Neural cell (in vitro differentiated cells): Measurements from ENCODE around the gene RAB11FIP4. TPM values are rescaled to one million over a fixed set of nuclear protein-coding genes. Genes with fewer than 3 reads are reported as not detected.
A peak's percentile ranks its signal among the peaks of the same experiment; 100 is the strongest.

ENCODE experiments used
- H2AFZ ChIP-seq: fragments of 200-600, 300-800 bp; sonication (generic), shearing (Covaris generic); 2 replicates; pipeline ENCODE4 v1.6.0; 2014; ENCODE audit warnings: low read depth, mild to moderate bottlenecking, antibody characterized with exemption, low read length, moderate library complexity
- H3F3A ChIP-seq: fragments of 200-600 bp; shearing (Covaris generic); 2 replicates; pipeline ENCODE4 v1.6.1; 2016; ENCODE audit warnings: mild to moderate bottlenecking, moderate library complexity, mixed read lengths, antibody characterized with exemption, low read length; ENCODE audit not compliant: insufficient read depth, poor library complexity, severe bottlenecking
- H3K27ac ChIP-seq: fragments of 200-600, 300-800 bp; sonication (generic), shearing (Covaris generic); 2 replicates; pipeline ENCODE4 v1.5.1; 2014; ENCODE audit warnings: mild to moderate bottlenecking, low read length, moderate library complexity
- H3K27me3 ChIP-seq: fragments of 300-800, 200-600 bp; sonication (generic), shearing (Covaris generic); 2 replicates; pipeline ENCODE4 v1.6.0; 2014; ENCODE audit warnings: mild to moderate bottlenecking, low read depth, low read length, moderate library complexity; ENCODE audit not compliant: insufficient read depth
- H3K36me3 ChIP-seq: fragments of 300-800, 200-600 bp; sonication (generic), shearing (Covaris generic); 2 replicates; pipeline ENCODE4 v1.5.1; 2014; ENCODE audit warnings: mild to moderate bottlenecking, antibody characterized with exemption, low read length, moderate library complexity; ENCODE audit not compliant: insufficient read depth
- H3K4me2 ChIP-seq: fragments of 300-800, 200-600 bp; sonication (generic), shearing (Covaris generic); 2 replicates; pipeline ENCODE4 v1.6.0; 2014; ENCODE audit warnings: mild to moderate bottlenecking, low read length
- H3K4me3 ChIP-seq: fragments of 300-800, 200-600 bp; sonication (generic), shearing (Covaris generic); 2 replicates; pipeline ENCODE4 v1.5.1; 2014; ENCODE audit warnings: mild to moderate bottlenecking, low read length, moderate library complexity
- H3K79me2 ChIP-seq: fragments of 200-600 bp; shearing (Covaris generic); replicated peaks from 2 replicates; pipeline ENCODE4 v1.6.0; 2014; ENCODE audit warnings: mild to moderate bottlenecking, low read length, moderate library complexity; ENCODE audit not compliant: insufficient read depth
- H3K9ac ChIP-seq: fragments of 300-800, 200-600 bp; sonication (generic), shearing (Covaris generic); 2 replicates; pipeline ENCODE4 v1.6.1; 2016; ENCODE audit warnings: mild to moderate bottlenecking, low read length, mixed read lengths
- H3K9me2 ChIP-seq: fragments of 200-600 bp; shearing (Covaris generic); 2 replicates; pipeline ENCODE4 v1.6.1; 2016; ENCODE audit warnings: mild to moderate bottlenecking, low read length, mixed read lengths; ENCODE audit not compliant: insufficient read depth
- H3K9me3 ChIP-seq: fragments of 200-600, 300-800 bp; sonication (generic), shearing (Covaris generic); 2 replicates; pipeline ENCODE4 v1.6.1; 2016; ENCODE audit warnings: mild to moderate bottlenecking, mixed run types, low read length, moderate library complexity, mixed read lengths
- H4K20me1 ChIP-seq: fragments of 200-600 bp; shearing (Covaris generic); 2 replicates; pipeline ENCODE4 v1.6.1; 2016; ENCODE audit warnings: mild to moderate bottlenecking, mixed run types; ENCODE audit not compliant: insufficient read depth
- CTCF ChIP-seq: fragments of 450-650 bp; IDR thresholded peaks from 2 replicates; pipeline ENCODE4 v1.5.1; 2014; ENCODE audit warnings: antibody characterized with exemption, mild to moderate bottlenecking, moderate library complexity; ENCODE audit not compliant: poor library complexity, severe bottlenecking
- EP300 ChIP-seq: fragments of 450-650 bp; conservative IDR thresholded peaks from 2 replicates; pipeline ENCODE4 v1.6.1; 2014; ENCODE audit warnings: antibody characterized with exemption, mild to moderate bottlenecking, moderate library complexity; ENCODE audit not compliant: poor library complexity, severe bottlenecking
- EZH2 ChIP-seq: fragments of 200-600, 300-800 bp; shearing (Covaris generic), sonication (generic); IDR thresholded peaks from 2 replicates; pipeline ENCODE4 v1.6.1; 2014; ENCODE audit warnings: antibody characterized with exemption, low read length, borderline replicate concordance, mild to moderate bottlenecking; ENCODE audit not compliant: insufficient read depth, poor library complexity, severe bottlenecking
- MXI1 ChIP-seq: fragments of 450-650 bp; conservative IDR thresholded peaks from 2 replicates; pipeline ENCODE4 v1.6.1; 2014; ENCODE audit warnings: antibody characterized with exemption, mild to moderate bottlenecking; ENCODE audit not compliant: poor library complexity, severe bottlenecking
- POLR2AphosphoS5 ChIP-seq: IDR thresholded peaks from 2 replicates; pipeline ENCODE4 v1.6.1; 2012
- RAD21 ChIP-seq: fragments of 450-650 bp; conservative IDR thresholded peaks from 2 replicates; pipeline ENCODE4 v1.6.1; 2014; ENCODE audit warnings: antibody characterized with exemption, mild to moderate bottlenecking, moderate library complexity
- REST ChIP-seq: IDR thresholded peaks from 2 replicates; pipeline ENCODE4 v1.6.1; 2012; ENCODE audit warnings: borderline replicate concordance
- SMC3 ChIP-seq: fragments of 450-650 bp; conservative IDR thresholded peaks from 2 replicates; pipeline ENCODE4 v1.6.1; 2014; ENCODE audit warnings: antibody characterized with exemption, mild to moderate bottlenecking, moderate library complexity; ENCODE audit not compliant: poor library complexity
- TAF1 ChIP-seq: IDR thresholded peaks from 2 replicates; pipeline ENCODE4 v1.6.1; 2012; ENCODE audit warnings: low read depth
- polyA plus RNA-seq: library from polyadenylated mRNA; depleted of rRNA; stranded (reverse); fragments of >200 nt; gene quantifications from 2 replicates; pipeline ENCODE4 v1.2.3, GENCODE V29; 2014

The RAB11FIP4 gene
- polyA plus RNA-seq, 1 donor from 2014 or later, result 14.4 TPM

GRCh38 chr17:31488264-31488981 is 96.9 kb downstream of the RAB11FIP4 start:
- Histone ChIP-seq H3K79me2 (no peaks in the 10 kb centered on the region), H3F3A (no peaks in the 10 kb centered on the region), H4K20me1 (no peaks in the 10 kb centered on the region), H3K4me2 (peak overlapping the region; percentile 88), H3K27ac (peak overlapping the region; percentile 37), H3K4me3 (peak overlapping the region; percentile 95), H3K9ac (peak overlapping the region; percentile 77), H3K9me2 (no peaks in the 10 kb centered on the region), H3K9me3 (no peaks in the 10 kb centered on the region), H3K27me3 (peaks cover 21% of the 10 kb centered on the region), H3K36me3 (no peaks in the 10 kb centered on the region), H2AFZ (peak overlapping the region; percentile 14)
- no peak for TF ChIP-seq SMC3
- TF ChIP-seq MXI1, result no peak
- TF ChIP-seq REST, result no peak
- no peak for TF ChIP-seq EP300
- TF ChIP-seq CTCF, result no peak
- TF ChIP-seq EZH2, result no peak
- no peak for TF ChIP-seq TAF1
- TF ChIP-seq RAD21, result no peak
- no peak for TF ChIP-seq POLR2AphosphoS5

GRCh38 chr17:31488982-31489294 is 97.5 kb downstream of the RAB11FIP4 start:
- TF ChIP-seq RAD21 (no peak), EZH2 (no peak), EP300 (no peak), SMC3 (no peak), REST (no peak), MXI1 (no peak), POLR2AphosphoS5 (no peak), CTCF (no peak), TAF1 (no peak)
- Histone ChIP-seq H3K27ac (no peak overlapping the region), H3K4me2 (peak overlapping the region; percentile 88)

More at GRCh38 chr17:31488982-31489294, 97.5 kb downstream of the RAB11FIP4 start:
- H3K9me2 ChIP-seq, result no peaks in the 10 kb centered on the region
- no peaks in the 10 kb centered on the region for H3K79me2 ChIP-seq
- no peaks in the 10 kb centered on the region for H3K36me3 ChIP-seq
- H2AFZ ChIP-seq, result peak overlapping the region; percentile 14
- no peaks in the 10 kb centered on the region for H3K9me3 ChIP-seq
- H3K27me3 ChIP-seq, result peaks cover 21% of the 10 kb centered on the region
- peak overlapping the region; percentile 77 for H3K9ac ChIP-seq
- H3F3A ChIP-seq, result no peaks in the 10 kb centered on the region
- H4K20me1 ChIP-seq, result no peaks in the 10 kb centered on the region
- H3K4me3 ChIP-seq, result peak overlapping the region; percentile 95
